ENCODE measurements around the gene NLN. TPM values are rescaled to one million over a fixed set of nuclear protein-coding genes. Genes with fewer than 3 reads are reported as not detected.

The NLN gene
- total RNA-seq, 1 donor from 2014 or later, result 61.6 TPM

DNA sequence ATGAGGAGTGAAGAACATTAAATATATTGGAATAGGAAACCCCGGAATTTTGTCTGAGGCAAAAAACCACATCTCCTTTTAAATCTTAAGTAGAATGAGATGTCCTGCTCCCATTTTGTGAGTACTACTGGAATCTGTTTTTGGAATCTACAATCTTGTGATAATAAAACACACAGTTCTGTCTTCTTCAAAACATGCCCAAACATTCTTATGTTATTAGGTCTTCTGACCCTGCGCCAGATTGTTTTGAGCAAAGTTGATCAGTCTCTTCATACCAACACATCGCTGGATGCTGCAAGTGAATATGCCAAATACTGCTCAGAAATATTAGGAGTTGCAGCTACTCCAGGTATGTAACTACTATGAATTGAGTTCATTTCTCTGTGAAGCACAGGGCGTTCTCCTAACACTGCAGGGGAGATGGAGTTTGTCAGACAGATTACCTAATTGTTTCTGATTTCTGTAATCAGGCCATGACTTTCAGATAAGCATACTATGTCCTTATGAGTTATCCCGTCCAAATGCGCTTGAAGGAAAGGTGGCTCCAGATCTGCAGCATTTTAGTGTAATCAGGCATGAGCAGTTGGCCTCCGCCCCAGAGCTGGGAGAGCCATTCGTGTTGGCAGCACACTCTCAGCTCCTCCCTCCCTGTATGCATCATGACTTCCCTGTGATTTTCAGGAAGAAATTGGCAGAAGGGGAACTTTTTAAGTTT, 88.0 kb downstream of the NLN start:
- DNase-seq, result peak; percentile 48

- no peak for DNase-seq
These were observed 89.0 kb downstream of the NLN start for GRCh38 chr5:65811004-65811403.

DNA sequence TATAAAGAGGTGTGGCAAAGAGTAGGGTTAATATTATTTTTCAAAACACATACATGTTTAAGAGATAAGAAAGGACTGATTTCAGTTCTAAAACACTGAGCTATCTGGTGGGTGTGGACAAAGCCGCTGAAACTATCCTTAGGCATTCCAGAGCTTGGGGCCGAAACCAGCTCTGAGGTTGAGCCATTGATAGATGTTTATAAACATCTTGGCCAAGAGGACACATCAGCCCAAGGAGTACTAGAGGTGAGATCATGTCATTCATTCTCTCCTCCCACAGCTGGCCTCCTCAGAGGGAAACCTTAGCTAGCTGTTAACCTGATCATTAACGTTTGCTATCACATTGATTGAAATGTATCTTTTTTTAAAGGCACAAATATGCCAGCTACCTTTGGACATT, 89.9 kb downstream of the NLN start:
- no peak for DNase-seq

- DNase-seq, result no peak
These were observed 90.6 kb downstream of the NLN start for GRCh38 chr5:65812648-65813047.

DNA sequence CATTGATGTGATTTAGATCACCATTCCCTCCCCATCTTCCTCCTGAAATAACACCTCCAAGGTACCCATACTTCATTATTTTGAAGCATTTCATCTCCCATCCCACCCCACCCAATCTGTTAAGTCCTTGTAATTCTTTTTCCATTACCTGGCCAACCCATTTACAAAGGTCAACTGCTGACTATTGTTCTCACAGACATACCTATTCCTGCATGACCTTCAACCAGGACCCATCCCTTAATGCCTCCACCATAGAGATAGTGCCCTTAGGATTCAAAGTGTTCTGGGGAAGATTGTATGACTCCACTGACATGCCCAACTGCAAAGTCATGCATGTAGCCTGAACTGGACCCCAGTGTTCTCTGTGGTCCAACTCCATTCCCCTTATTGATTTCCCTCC, 91.2 kb downstream of the NLN start:
- DNase-seq, result no peak

GRCh38 chr5:65815161-65815560, 93.2 kb downstream of the NLN start:
- no peak for DNase-seq

- DNase-seq, result no peak
These were observed 94.7 kb downstream of the NLN start for GRCh38 chr5:65816729-65817128.

- no peak for DNase-seq
These were observed 95.9 kb downstream of the NLN start for GRCh38 chr5:65817931-65818330.

DNA sequence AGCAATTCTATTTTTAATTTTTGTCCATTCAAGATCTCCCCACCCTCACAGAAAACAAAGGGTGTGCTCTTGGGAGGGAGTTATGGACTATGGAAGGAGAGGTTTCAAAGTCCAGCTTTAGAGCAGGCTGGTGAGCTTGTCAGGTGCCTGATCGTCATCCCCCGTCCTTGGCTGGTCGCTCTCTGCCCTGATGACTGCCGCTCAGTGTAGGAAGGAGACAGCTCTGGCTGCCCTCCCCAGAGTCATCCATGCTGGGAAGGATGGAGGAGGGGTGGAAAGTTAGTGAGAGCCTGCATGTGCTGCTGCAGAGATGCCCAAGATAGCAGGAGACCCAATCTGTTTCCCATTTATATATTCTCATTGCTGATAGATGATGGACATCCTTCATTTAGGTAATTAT, 96.6 kb downstream of the NLN start:
- DNase-seq, result peak; percentile 49

- DNase-seq, result no peak
These were observed 97.4 kb downstream of the NLN start for GRCh38 chr5:65819215-65819904.

DNA sequence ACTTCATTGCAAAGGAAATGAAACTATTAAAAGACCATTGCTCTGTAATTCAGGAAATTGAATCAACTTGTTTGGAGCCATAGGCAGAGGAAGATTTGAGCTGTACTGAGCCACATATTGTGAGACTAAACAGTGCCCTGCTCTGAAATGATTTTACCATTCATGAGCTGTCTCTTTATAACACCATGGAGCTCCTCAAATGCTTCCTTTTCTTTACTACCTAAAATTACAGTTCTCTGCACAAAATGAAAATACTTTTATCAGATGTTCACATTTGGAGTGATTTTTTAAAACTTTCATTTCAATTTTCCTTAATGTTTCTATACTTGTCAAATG, 97.9 kb downstream of the NLN start:
- no peak for DNase-seq

- DNase-seq, result no peak
These were observed 98.4 kb downstream of the NLN start for GRCh38 chr5:65820373-65820772.

- DNase-seq, result no peak
These were observed 100.0 kb downstream of the NLN start for GRCh38 chr5:65821966-65822365.

- no peak for DNase-seq
These were observed 100.7 kb downstream of the NLN start for GRCh38 chr5:65822710-65823109.

DNA sequence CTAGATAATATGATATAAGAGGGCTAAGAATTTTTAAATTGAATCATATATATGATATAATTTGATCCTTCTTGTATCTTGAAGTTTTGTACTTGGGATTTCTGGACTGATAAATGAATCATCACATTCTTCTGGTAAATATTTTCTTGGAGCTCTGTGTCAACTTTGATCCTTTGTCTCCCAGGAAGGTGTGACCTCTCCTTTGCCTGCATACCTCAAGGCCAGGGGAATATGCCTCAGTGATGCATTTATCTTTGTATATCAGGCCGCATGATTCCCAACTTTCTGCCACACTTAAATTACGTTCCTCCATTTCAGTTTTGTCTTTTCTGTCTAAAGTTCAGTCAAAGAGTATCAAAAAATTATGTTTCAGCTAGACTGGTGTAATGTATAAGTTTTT, 101.2 kb downstream of the NLN start:
- DNase-seq, result no peak

GRCh38 chr5:65823845-65824445, 101.9 kb downstream of the NLN start:
- DNase-seq, result no peak

DNA sequence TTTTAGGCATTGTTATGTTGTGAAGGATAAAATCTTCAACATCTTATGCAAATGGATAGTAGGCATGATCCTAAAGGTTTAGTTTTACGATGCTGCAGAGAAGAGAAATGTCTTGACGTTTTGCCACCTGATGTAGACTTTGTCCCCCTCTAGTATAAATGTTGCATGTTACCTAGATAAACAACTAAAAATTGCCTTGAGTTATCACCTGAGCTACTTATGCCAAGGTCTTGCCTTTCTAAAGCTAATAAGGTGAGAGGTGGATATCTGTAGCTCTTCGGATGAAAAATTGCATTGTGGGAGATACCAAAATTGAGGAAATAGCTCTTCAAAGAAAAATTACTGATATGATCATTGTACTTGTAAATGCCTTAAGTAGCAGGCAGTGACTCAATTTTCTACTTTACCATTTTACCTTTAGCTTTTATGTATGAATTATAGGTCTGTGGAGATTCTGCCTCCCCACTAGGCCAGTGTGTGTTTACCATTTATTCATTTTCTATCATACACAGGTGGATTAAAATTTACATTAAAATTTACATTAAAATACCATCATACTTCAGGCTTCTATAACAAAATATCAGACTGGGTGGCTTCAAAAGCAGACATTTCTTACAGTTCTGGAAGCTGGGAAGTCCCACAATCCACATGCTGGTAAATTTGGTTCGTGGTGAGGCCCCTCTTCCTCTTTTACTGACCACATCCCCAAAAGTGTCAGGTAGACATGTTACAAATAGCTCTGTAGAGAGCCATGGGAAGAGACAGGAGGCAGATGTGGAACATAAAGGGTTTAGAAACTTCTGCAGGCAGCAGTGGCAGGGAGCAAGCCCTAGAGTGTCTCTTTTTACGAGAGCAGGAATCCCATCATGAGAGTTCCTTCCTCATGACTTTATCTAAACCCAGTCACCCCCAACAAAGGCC, 103.7 kb downstream of the NLN start:
- DNase-seq, result no peak

DNA sequence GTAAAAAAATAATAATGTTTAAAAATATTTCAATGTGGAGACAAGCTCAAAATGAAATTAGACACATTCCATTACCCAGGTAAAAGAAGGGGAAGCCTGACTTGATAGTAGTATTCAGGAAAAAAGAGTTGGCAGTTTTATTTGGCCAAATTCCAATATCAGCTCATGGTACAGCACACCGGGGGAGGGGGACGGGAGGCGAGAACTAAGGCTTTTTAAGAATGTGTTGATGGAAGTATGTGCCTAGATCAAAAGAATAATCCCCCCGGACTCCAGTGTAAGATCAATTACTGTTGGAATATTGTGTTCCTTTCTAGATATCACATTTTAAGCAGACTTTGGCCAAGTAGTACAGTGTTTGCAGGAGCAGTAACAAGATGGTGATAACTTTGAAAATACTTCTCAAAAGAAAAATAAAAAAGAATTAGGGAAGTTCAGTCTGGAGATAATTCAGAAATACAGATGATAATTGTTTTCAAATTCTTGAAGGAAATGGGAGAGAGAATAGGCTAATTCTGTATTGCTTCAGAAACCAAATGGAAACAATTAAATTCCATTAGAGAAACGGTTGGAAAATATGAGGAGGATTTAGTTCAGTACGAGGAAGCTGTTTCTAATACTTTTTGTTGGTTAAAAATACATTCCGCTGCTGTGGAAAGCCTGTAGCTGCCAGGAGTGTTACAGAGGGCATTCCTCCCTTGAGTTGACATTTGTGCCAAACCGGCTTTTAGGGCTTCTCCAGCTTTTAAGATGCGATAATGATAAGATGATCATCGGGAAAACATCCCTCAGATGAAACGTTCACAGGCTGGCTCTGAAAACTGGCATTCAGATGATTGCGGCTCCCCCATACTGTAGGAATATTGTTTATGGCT, 106.3 kb downstream of the NLN start:
- DNase-seq, result no peak

DNA sequence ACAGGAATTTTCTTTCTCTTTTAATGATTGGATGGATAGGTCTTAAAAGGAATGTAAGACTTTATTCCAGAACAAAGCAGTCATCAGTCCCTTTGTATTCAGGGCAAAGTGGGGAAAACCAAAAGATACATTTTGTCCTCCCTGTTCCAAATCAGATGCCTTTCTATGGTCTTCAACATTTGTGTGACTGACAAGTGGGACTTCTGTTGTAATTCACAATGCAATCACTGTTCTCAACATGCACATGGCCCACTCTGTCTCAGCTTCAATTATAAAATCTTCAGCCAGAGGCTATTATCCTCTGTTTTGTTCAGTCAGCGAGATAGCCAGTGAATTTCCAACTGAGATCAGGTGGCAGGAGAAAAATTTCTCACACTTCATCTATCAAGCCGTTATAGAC, 108.9 kb downstream of the NLN start:
- DNase-seq, result peak; percentile 14

DNA sequence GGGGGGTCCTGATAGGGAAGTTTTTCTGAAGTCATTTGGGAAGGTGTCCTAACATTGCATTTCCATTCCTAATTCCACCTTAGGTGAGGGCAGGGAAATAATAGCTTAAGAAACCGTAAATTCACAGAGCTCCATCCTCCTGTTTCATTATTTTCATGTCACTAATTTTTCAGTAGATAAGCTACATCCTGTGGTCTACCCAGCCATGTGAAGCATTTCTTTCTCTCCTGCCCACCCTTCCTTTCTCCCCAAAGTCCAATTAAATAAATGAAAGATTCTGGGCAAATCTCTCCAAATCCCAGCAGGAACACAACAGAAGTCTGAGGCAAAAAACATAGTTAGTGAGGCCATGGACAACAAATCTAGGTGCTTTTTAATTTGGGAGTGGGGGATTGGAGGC, 109.3 kb downstream of the NLN start:
- DNase-seq, result no peak

DNA sequence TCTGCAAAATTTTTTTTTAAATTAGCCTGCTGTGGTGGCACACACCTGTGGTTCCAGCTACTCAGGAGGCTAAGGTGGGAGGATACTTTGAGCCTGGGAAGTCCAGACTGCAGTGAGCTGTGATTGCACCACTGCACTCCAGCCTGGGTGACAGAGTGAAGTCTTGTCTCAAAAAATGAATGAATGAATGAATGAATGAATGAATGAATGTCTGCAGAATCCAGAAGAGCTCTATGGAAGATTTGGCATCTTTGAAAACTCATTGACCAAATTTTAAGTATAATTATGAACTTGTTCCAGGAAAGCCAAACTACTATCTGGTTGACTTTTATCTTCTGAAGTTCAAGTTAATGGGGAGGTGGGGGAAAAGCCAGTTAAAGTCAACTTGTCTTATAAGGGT, 110.1 kb downstream of the NLN start:
- no peak for DNase-seq

All from occipital lobe (tissue), 2 donors.